ENCODE measurements around the gene ANKS1B. TPM values are rescaled to one million over a fixed set of nuclear protein-coding genes. Genes with fewer than 3 reads are reported as not detected.

ANKS1B gene
- total and polyA plus RNA-seq, 4 donors: 0.03 to 3.4 (median 0.53) TPM

DNA sequence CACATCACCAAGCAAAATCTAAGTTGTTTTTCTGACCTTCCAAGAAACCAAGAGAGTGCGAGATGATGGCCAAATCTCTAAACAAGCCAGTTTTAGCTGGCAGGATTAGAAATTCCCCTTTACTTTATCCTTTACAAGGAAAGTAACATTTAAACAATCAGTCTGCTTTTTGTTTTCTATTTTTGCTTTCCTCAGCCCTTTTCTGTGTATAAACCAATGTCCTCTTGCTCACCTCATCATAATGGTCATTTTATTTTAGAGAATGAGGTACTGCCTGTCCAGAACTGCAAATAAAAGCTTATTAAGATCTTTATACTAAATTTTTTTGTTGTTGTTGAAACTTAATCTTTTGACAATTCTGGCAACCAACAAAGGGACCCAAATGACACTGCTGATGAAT lies 779.6 kb downstream of the ANKS1B start:
- WGBS: 95% methylated on average over 1 of the region's 1 CpG
- Histone ChIP-seq H3K27me3 (ENCODE audit: control insufficient read depth in 4 of 4, insufficient read depth in 4 of 4, low read length in 3 of 4) (no peaks in the 10 kb centered on the region), H3K9ac (ENCODE audit: low read depth in 1 of 2, low read length in 2 of 2) (no peak overlapping the region), H3K4me3 (ENCODE audit: low read depth in 1 of 3, low read length in 3 of 3) (no peak overlapping the region), H3K4me1 (ENCODE audit: control insufficient read depth in 4 of 4, insufficient read depth in 4 of 4, low read length in 3 of 4) (no peaks in the 10 kb centered on the region), H3K36me3 (ENCODE audit: control insufficient read depth in 4 of 4, insufficient read depth in 3 of 4, low read depth in 1 of 4, low read length in 3 of 4) (no peaks in the 10 kb centered on the region), H3K27ac (ENCODE audit: low read depth in 1 of 2, low read length in 2 of 2) (no peak overlapping the region), H3K9me3 (ENCODE audit: control insufficient read depth in 4 of 4, low read length in 3 of 4) (peaks cover 0 to 3% (median 0%) of the 10 kb centered on the region in 4 donors)
- TF ChIP-seq GABPA (IDR thresholded peaks at IDR 0.05 in 1 of 2, conservative IDR thresholded peaks at IDR 0.05 in 1 of 2): no peak
- no peak for TF ChIP-seq RAD21 (IDR thresholded peaks at IDR 0.05)
- no peak for TF ChIP-seq HNF4A (conservative IDR thresholded peaks at IDR 0.05)
- TF ChIP-seq JUND (IDR thresholded peaks at IDR 0.05): no peak
- TF ChIP-seq SP1 (IDR thresholded peaks at IDR 0.05): no peak
- TF ChIP-seq, protein P1, sequence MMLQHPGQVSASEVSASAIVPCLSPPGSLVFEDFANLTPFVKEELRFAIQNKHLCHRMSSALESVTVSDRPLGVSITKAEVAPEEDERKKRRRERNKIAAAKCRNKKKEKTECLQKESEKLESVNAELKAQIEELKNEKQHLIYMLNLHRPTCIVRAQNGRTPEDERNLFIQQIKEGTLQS (IDR thresholded peaks at IDR 0.05): no peak
- TF ChIP-seq, protein P2, sequence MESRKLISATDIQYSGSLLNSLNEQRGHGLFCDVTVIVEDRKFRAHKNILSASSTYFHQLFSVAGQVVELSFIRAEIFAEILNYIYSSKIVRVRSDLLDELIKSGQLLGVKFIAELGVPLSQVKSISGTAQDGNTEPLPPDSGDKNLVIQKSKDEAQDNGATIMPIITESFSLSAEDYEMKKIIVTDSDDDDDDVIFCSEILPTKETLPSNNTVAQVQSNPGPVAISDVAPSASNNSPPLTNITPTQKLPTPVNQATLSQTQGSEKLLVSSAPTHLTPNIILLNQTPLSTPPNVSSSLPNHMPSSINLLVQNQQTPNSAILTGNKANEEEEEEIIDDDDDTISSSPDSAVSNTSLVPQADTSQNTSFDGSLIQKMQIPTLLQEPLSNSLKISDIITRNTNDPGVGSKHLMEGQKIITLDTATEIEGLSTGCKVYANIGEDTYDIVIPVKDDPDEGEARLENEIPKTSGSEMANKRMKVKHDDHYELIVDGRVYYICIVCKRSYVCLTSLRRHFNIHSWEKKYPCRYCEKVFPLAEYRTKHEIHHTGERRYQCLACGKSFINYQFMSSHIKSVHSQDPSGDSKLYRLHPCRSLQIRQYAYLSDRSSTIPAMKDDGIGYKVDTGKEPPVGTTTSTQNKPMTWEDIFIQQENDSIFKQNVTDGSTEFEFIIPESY (IDR thresholded peaks at IDR 0.05): no peak
- TF ChIP-seq TAF1 (conservative IDR thresholded peaks at IDR 0.05): no peak
- TF ChIP-seq RXRA (IDR thresholded peaks at IDR 0.05): no peak
- no peak for TF ChIP-seq EGR1 (IDR thresholded peaks at IDR 0.05; ENCODE audit: low read depth in 2 of 2)
- TF ChIP-seq, protein P3, sequence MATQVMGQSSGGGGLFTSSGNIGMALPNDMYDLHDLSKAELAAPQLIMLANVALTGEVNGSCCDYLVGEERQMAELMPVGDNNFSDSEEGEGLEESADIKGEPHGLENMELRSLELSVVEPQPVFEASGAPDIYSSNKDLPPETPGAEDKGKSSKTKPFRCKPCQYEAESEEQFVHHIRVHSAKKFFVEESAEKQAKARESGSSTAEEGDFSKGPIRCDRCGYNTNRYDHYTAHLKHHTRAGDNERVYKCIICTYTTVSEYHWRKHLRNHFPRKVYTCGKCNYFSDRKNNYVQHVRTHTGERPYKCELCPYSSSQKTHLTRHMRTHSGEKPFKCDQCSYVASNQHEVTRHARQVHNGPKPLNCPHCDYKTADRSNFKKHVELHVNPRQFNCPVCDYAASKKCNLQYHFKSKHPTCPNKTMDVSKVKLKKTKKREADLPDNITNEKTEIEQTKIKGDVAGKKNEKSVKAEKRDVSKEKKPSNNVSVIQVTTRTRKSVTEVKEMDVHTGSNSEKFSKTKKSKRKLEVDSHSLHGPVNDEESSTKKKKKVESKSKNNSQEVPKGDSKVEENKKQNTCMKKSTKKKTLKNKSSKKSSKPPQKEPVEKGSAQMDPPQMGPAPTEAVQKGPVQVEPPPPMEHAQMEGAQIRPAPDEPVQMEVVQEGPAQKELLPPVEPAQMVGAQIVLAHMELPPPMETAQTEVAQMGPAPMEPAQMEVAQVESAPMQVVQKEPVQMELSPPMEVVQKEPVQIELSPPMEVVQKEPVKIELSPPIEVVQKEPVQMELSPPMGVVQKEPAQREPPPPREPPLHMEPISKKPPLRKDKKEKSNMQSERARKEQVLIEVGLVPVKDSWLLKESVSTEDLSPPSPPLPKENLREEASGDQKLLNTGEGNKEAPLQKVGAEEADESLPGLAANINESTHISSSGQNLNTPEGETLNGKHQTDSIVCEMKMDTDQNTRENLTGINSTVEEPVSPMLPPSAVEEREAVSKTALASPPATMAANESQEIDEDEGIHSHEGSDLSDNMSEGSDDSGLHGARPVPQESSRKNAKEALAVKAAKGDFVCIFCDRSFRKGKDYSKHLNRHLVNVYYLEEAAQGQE (IDR thresholded peaks at IDR 0.05): no peak
- no peak for TF ChIP-seq FOXA2 (IDR thresholded peaks at IDR 0.05)
- TF ChIP-seq NR2F2 (IDR thresholded peaks at IDR 0.05): no peak
- TF ChIP-seq YY1 (IDR thresholded peaks at IDR 0.05): no peak
- TF ChIP-seq FOXA1 (IDR thresholded peaks at IDR 0.05): no peak
- TF ChIP-seq, protein P4, sequence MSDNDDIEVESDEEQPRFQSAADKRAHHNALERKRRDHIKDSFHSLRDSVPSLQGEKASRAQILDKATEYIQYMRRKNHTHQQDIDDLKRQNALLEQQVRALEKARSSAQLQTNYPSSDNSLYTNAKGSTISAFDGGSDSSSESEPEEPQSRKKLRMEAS (IDR thresholded peaks at IDR 0.05): no peak
- TF ChIP-seq HNF4G (IDR thresholded peaks at IDR 0.05): no peak
- TF ChIP-seq, protein P5, sequence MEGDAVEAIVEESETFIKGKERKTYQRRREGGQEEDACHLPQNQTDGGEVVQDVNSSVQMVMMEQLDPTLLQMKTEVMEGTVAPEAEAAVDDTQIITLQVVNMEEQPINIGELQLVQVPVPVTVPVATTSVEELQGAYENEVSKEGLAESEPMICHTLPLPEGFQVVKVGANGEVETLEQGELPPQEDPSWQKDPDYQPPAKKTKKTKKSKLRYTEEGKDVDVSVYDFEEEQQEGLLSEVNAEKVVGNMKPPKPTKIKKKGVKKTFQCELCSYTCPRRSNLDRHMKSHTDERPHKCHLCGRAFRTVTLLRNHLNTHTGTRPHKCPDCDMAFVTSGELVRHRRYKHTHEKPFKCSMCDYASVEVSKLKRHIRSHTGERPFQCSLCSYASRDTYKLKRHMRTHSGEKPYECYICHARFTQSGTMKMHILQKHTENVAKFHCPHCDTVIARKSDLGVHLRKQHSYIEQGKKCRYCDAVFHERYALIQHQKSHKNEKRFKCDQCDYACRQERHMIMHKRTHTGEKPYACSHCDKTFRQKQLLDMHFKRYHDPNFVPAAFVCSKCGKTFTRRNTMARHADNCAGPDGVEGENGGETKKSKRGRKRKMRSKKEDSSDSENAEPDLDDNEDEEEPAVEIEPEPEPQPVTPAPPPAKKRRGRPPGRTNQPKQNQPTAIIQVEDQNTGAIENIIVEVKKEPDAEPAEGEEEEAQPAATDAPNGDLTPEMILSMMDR (IDR thresholded peaks at IDR 0.05; ENCODE audit: low read depth, low read length, missing input control): no peak
- DNase-seq (ENCODE audit: low spot score): no peak
